Ectodermal cell (in vitro differentiated cells): ENCODE data around the gene NEK1.

Experiments
- H3K27ac ChIP-seq: 2 replicates; pipeline ENCODE4 v1.7.0; 2013; ENCODE audit warnings: mild to moderate bottlenecking, low read depth, low read length; ENCODE audit not compliant: insufficient read depth, poor library complexity, severe bottlenecking
- H3K27me3 ChIP-seq: 2 replicates; pipeline ENCODE4 v1.7.0; 2013; ENCODE audit warnings: mild to moderate bottlenecking, low read length; ENCODE audit not compliant: insufficient read depth, control insufficient read depth, poor library complexity, severe bottlenecking
- H3K36me3 ChIP-seq: one replicate; pipeline ENCODE4 v1.7.0; 2013; ENCODE audit warnings: low read length; ENCODE audit not compliant: control insufficient read depth, insufficient read depth
- H3K4me1 ChIP-seq: one replicate; pipeline ENCODE4 v1.7.0; 2013; ENCODE audit warnings: low read length; ENCODE audit not compliant: control insufficient read depth, insufficient read depth
- H3K4me3 ChIP-seq: 2 replicates; pipeline ENCODE4 v1.7.0; 2013; ENCODE audit warnings: low read depth, low read length, control low read depth; ENCODE audit not compliant: insufficient read depth
- H3K9me3 ChIP-seq: 2 replicates; pipeline ENCODE4 v1.7.0; 2013; ENCODE audit warnings: mild to moderate bottlenecking, low read length, moderate library complexity; ENCODE audit not compliant: control insufficient read depth
- WGBS, 2 experiments: methylation state at CpG; one replicate each; pipeline ENCODE4 v1.1.7; 2013; ENCODE audit warnings: missing lambda C conversion rate in 2 of 2; 5-methylcytosine and 5-hydroxymethylcytosine counted together

The NEK1 gene

DNA sequence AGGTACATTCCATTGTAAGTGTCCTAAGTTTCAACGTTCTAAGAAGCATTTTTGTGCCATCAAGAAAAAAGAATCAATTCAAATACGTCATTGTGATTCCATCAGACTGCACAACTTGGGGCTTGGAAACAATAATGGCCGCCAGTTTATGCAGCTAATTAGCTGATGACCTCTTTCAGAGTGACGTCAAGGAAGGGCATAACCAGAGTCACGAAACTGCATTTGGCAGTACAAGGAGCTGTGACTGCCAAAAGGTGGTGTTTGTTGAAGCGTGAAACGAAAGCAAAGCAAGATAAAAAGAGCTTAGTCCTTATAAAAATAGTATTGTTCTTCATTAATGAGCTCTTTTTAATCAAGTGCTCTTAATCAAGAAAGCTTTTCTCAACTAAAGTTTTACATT is 260.5 kb downstream of the NEK1 start:
- Histone ChIP-seq H3K9me3 (no peaks in the 10 kb centered on the region), H3K4me3 (no peak overlapping the region), H3K27me3 (no peaks in the 10 kb centered on the region), H3K4me1 (no peaks in the 10 kb centered on the region), H3K27ac (no peak overlapping the region), H3K36me3 (no peaks in the 10 kb centered on the region)
- WGBS, 2 experiments = 85 to 90% methylated on average over 6 to 7 of the region's 7 CpGs

DNA sequence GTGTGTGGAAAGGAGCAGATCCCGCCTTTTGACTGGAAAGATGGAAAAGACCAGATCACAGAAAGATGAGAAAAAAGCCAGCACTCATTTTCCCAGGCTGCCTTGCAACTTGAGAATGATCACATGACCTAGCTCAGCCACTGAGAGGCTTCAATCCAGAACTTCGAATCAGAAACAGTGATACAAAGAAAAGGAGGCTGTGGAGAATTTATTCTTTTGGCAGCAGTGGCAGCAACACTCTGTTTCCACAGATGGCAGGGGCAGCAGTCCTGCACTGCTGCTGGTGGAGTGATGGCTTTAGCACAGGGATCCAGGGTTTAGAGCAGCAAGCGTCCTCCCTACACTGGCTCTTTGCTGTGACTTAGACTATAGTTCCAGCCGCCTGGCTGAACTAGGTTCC is 263.8 kb downstream of the NEK1 start:
- Histone ChIP-seq H3K36me3 (no peaks in the 10 kb centered on the region), H3K9me3 (no peaks in the 10 kb centered on the region), H3K4me3 (no peak overlapping the region), H3K27me3 (no peaks in the 10 kb centered on the region), H3K27ac (no peak overlapping the region), H3K4me1 (peaks cover 5% of the 10 kb centered on the region)
- 92 to 95% methylated on average over 4 of the region's 4 CpGs for WGBS, 2 experiments

DNA sequence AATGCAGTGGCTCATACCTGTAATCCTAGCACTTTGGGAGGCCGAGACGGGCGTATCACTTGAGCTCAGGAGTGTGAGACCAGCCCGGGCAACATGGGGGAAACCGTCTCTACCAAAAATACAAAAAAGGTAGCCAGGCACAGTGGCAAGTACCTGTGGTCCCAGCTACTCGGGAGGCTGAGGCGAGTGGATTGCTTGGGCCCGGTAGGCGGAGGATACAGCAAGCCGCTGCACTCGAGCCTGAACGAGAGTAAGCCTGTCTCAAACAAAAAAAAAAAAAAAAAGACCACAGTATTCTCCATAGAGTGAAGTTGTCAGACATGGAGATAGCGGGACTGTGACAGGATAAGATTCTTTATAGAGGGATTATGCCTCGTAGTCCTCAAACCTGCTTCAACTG is 265.5 kb downstream of the NEK1 start:
- no peaks in the 10 kb centered on the region for H3K27me3 ChIP-seq
- H3K4me1 ChIP-seq = peaks cover 5% of the 10 kb centered on the region
- no peaks in the 10 kb centered on the region for H3K36me3 ChIP-seq
- WGBS, 2 experiments = 94 to 96% methylated on average over 10 to 14 of the region's 14 CpGs
- no peak overlapping the region for H3K4me3 ChIP-seq
- H3K9me3 ChIP-seq = no peaks in the 10 kb centered on the region
- no peak overlapping the region for H3K27ac ChIP-seq

DNA sequence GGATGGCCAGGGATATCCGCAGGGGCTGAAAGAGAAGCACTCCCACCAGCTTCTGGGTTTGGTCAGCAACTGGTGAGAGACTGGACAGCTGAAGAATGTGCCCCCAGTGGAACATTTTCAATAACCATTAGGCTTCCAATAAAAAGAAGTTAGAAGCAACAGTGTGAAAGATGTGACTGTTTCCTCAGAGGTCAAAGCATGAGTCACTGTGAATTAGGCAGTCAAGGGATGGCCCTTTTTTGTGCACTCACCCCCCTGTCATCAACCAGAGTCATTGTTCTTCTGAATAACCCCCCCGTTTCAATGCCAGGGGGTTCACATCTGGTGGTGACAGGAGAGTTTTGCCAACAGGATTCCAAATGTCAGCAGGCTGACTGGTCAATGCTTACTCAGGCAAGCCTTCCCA is 267.1 kb downstream of the NEK1 start:
- no peak overlapping the region for H3K27ac ChIP-seq
- no peaks in the 10 kb centered on the region for H3K36me3 ChIP-seq
- H3K4me3 ChIP-seq = no peak overlapping the region
- H3K9me3 ChIP-seq = no peaks in the 10 kb centered on the region
- no peaks in the 10 kb centered on the region for H3K27me3 ChIP-seq
- WGBS, 2 experiments = 63 to 77% methylated on average over 2 of the region's 2 CpGs
- H3K4me1 ChIP-seq = peaks cover 5% of the 10 kb centered on the region
